Astrocyte (in vitro differentiated cells and primary cell): Measurements from ENCODE around the gene ATXN7L1. TPM values are rescaled to one million over a fixed set of nuclear protein-coding genes. Genes with fewer than 3 reads are reported as not detected.

Experiments
- DNase-seq: peaks from one replicate; pipeline ENCODE4 v3.0.0-alpha.2; 2010; ENCODE audit warnings: low read depth
- FAIRE-seq: peaks from 2 replicates; lab custom pipeline; 2011; peaks lifted over from hg19 to GRCh38; lab: Jason Lieb, UNC
- H2AFZ ChIP-seq: 2 replicates; pipeline ENCODE4 v1.6.0; 2012; ENCODE audit warnings: low read depth, low read length, inconsistent platforms
- H3K27ac ChIP-seq: 2 replicates; pipeline ENCODE4 v1.5.1; 2011; ENCODE audit warnings: low read depth, low read length, inconsistent platforms
- H3K27me3 ChIP-seq: 2 replicates; pipeline ENCODE4 v1.6.0; 2011; ENCODE audit warnings: low read length, inconsistent platforms; ENCODE audit not compliant: insufficient read depth
- H3K36me3 ChIP-seq: 2 replicates; pipeline ENCODE4 v1.5.1; 2011; ENCODE audit warnings: low read length, inconsistent platforms; ENCODE audit not compliant: insufficient read depth
- H3K4me1 ChIP-seq: 2 replicates; pipeline ENCODE4 v1.5.1; 2011; ENCODE audit warnings: low read length, inconsistent platforms; ENCODE audit not compliant: insufficient read depth
- H3K4me2 ChIP-seq: 2 replicates; pipeline ENCODE4 v1.6.0; 2012; ENCODE audit warnings: low read length, inconsistent platforms
- H3K4me3 ChIP-seq: 2 replicates; pipeline ENCODE4 v1.5.1; 2011; ENCODE audit warnings: low read depth, mild to moderate bottlenecking, low read length, inconsistent platforms; ENCODE audit not compliant: insufficient read depth
- H3K79me2 ChIP-seq: 2 replicates; pipeline ENCODE4 v1.6.0; 2012; ENCODE audit warnings: mild to moderate bottlenecking, low read length, inconsistent platforms; ENCODE audit not compliant: insufficient read depth
- H3K9ac ChIP-seq: 2 replicates; pipeline ENCODE4 v1.6.0; 2012; ENCODE audit warnings: mild to moderate bottlenecking, low read length, inconsistent platforms
- H3K9me3 ChIP-seq: 2 replicates; pipeline ENCODE4 v1.5.1; 2012; ENCODE audit warnings: low read depth, mild to moderate bottlenecking, low read length, inconsistent platforms; ENCODE audit not compliant: insufficient read depth
- H4K20me1 ChIP-seq: 2 replicates; pipeline ENCODE4 v1.6.0; 2012; ENCODE audit warnings: low read length, inconsistent platforms; ENCODE audit not compliant: insufficient read depth
- H3K27ac Mint-ChIP-seq: one replicate; pipeline ENCODE4 v1.8.0; 2021; ENCODE audit warnings: mild to moderate bottlenecking, mixed read lengths; ENCODE audit not compliant: unreplicated experiment
- H3K27me3 Mint-ChIP-seq: one replicate; pipeline ENCODE4 v1.8.0; 2021; ENCODE audit warnings: low read depth, mixed read lengths; ENCODE audit not compliant: unreplicated experiment
- H3K36me3 Mint-ChIP-seq: one replicate; pipeline ENCODE4 v1.8.0; 2021; ENCODE audit warnings: low read depth, mixed read lengths; ENCODE audit not compliant: unreplicated experiment
- H3K4me1 Mint-ChIP-seq: one replicate; pipeline ENCODE4 v1.8.0; 2021; ENCODE audit warnings: low read depth, mixed read lengths; ENCODE audit not compliant: unreplicated experiment
- H3K4me3 Mint-ChIP-seq: one replicate; pipeline ENCODE4 v1.8.0; 2021; ENCODE audit warnings: mild to moderate bottlenecking, moderate library complexity, mixed read lengths; ENCODE audit not compliant: unreplicated experiment
- H3K9me3 Mint-ChIP-seq: one replicate; pipeline ENCODE4 v1.8.0; 2021; ENCODE audit warnings: mild to moderate bottlenecking, mixed read lengths; ENCODE audit not compliant: unreplicated experiment
- CTCF ChIP-seq: IDR thresholded peaks from 2 replicates; pipeline ENCODE4 v1.5.1; 2011; ENCODE audit warnings: low read depth, mild to moderate bottlenecking, inconsistent platforms, low read length, moderate library complexity; ENCODE audit not compliant: insufficient read depth
- EZH2 ChIP-seq: IDR thresholded peaks from 2 replicates; pipeline ENCODE4 v1.6.1; 2012; ENCODE audit warnings: mild to moderate bottlenecking, low read length, inconsistent platforms; ENCODE audit not compliant: insufficient read depth
- total RNA-seq: library from RNA; stranded (reverse); gene quantifications from 2 replicates; pipeline ENCODE4 v1.2.1, GENCODE V29; 2021

Gene ATXN7L1
- total RNA-seq, 1 donor from 2014 or later, result 7.6 TPM

DNA sequence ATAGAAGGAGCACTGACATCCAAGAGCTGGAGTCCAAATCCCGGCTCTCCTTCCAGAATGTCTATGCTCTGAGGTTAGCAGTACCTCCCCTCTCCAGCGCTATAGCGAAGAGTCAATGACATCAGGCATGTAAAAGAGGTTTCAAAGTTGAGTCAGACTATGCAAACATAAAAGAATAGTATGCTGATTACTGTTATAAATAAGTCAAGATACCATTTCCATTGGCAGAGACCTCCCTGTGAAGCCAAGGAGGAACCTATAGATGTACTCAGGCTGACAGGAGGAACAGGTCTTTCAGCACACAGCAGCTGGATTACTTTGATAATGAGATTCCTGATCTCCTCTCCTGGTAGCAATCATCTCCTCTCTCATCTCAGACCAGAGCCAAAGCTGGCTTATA is 191.2 kb downstream of the ATXN7L1 start:
- Mint-ChIP-seq H3K27me3 (no peaks in the 10 kb centered on the region), H3K27ac (no peak overlapping the region), H3K4me3 (no peak overlapping the region), H3K9me3 (no peaks in the 10 kb centered on the region), H3K4me1 (peaks cover 5% of the 10 kb centered on the region), H3K36me3 (peaks cover 2% of the 10 kb centered on the region)
- peaks cover 14% of the 10 kb centered on the region for H4K20me1 ChIP-seq
- H3K27ac ChIP-seq, result no peak overlapping the region
- H3K9me3 ChIP-seq, result no peaks in the 10 kb centered on the region
- no peak overlapping the region for H2AFZ ChIP-seq
- no peak overlapping the region for H3K4me2 ChIP-seq
- no peak overlapping the region for H3K9ac ChIP-seq
- no peak overlapping the region for H3K4me3 ChIP-seq
- H3K27me3 ChIP-seq, result no peaks in the 10 kb centered on the region
- H3K36me3 ChIP-seq, result no peaks in the 10 kb centered on the region
- no peaks in the 10 kb centered on the region for H3K79me2 ChIP-seq
- TF ChIP-seq EZH2, result no peak
- TF ChIP-seq CTCF, result no peak
- DNase-seq, result no peak
- FAIRE-seq, result no peak
- H3K4me1 ChIP-seq, result no peaks in the 10 kb centered on the region

DNA sequence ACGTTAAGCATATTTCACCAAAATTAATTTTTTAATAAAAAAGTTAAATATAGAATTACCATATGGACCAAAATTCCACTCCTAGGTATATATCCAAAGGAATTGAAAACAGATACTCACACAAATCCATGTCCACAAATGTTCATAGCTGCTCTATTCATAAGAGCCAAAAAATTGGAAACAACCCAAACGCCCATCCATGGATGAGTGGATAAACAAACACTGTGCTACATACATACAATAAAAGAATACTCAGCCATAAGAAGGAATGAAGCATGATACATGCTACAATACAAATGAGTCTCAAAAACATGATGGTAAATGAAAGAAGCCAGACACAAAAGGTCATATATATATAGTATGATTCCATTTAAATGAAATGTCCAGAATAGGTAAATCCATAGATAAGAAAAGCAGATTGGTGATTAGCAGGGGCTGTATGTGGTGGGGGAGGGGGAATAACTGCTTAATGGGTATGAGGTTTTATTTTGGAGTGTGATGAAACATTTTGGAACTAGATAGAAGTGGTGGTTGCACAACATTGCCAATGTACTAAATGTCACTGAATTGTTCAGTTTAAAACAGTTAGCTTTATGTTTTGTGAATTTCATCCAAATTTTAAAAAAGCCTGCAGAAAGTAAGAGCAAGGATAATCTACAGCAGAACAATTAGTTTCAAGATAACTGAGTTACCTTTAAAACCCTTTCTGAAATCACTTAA is 193.9 kb downstream of the ATXN7L1 start:
- Mint-ChIP-seq H3K27me3 (no peaks in the 10 kb centered on the region), H3K36me3 (peaks cover 2% of the 10 kb centered on the region), H3K4me1 (peaks cover under 1% of the 10 kb centered on the region), H3K9me3 (no peaks in the 10 kb centered on the region), H3K27ac (no peak overlapping the region), H3K4me3 (no peak overlapping the region)
- Histone ChIP-seq H3K27ac (no peak overlapping the region), H3K27me3 (no peaks in the 10 kb centered on the region), H3K4me1 (no peaks in the 10 kb centered on the region), H3K36me3 (no peaks in the 10 kb centered on the region), H3K4me3 (no peak overlapping the region), H3K79me2 (no peaks in the 10 kb centered on the region), H3K9ac (no peak overlapping the region), H3K9me3 (no peaks in the 10 kb centered on the region), H3K4me2 (no peak overlapping the region), H2AFZ (no peak overlapping the region), H4K20me1 (peaks cover 8% of the 10 kb centered on the region)
- no peak for FAIRE-seq
- no peak for DNase-seq
- TF ChIP-seq CTCF (no peak), EZH2 (no peak)

GRCh38 chr7:105680505-105681187 is 195.8 kb downstream of the ATXN7L1 start:
- TF ChIP-seq CTCF (no peak), EZH2 (no peak)
- H3K27me3 Mint-ChIP-seq, result no peaks in the 10 kb centered on the region
- Histone ChIP-seq H3K9ac (no peak overlapping the region), H2AFZ (no peak overlapping the region), H3K4me3 (no peak overlapping the region), H3K27me3 (no peaks in the 10 kb centered on the region), H3K79me2 (no peaks in the 10 kb centered on the region), H3K9me3 (no peaks in the 10 kb centered on the region), H4K20me1 (peaks cover 8% of the 10 kb centered on the region), H3K27ac (no peak overlapping the region), H3K4me1 (no peaks in the 10 kb centered on the region), H3K36me3 (no peaks in the 10 kb centered on the region), H3K4me2 (no peak overlapping the region)
- no peak overlapping the region for H3K4me3 Mint-ChIP-seq
- FAIRE-seq (no peak), DNase-seq (no peak)
- no peaks in the 10 kb centered on the region for H3K4me1 Mint-ChIP-seq
- peaks cover 2% of the 10 kb centered on the region for H3K36me3 Mint-ChIP-seq
- H3K9me3 Mint-ChIP-seq, result no peaks in the 10 kb centered on the region
- H3K27ac Mint-ChIP-seq, result no peak overlapping the region
